Nephron (organoid): ENCODE results near the gene PCAT7.
A peak's percentile ranks its signal among the peaks of the same experiment; 100 is the strongest.
"Not testable (repeated sequence)": the region's sequence is repeated elsewhere in the genome, so short reads cannot be mapped to it uniquely, and the experiment has no call there.

Source experiments
- H3K27ac Mint-ChIP-seq, 3 experiments: 2 replicates each; pipeline ENCODE4 v1.8.0; 2020; ENCODE audit warnings: mixed read lengths in 3 of 3, mild to moderate bottlenecking in 2 of 3, moderate library complexity in 1 of 3
- H3K27me3 Mint-ChIP-seq: 2 replicates; pipeline ENCODE4 v1.8.0; 2021; ENCODE audit warnings: low read depth, mild to moderate bottlenecking, moderate library complexity, mixed read lengths
- H3K36me3 Mint-ChIP-seq: 2 replicates; pipeline ENCODE4 v1.8.0; 2020; ENCODE audit warnings: low read depth, mixed read lengths
- H3K4me1 Mint-ChIP-seq: 2 replicates; pipeline ENCODE4 v1.8.0; 2020; ENCODE audit warnings: mixed read lengths
- H3K4me3 Mint-ChIP-seq, 3 experiments: 2 replicates each; pipeline ENCODE4 v1.8.0; 2020; ENCODE audit warnings: mild to moderate bottlenecking in 3 of 3, mixed read lengths in 3 of 3, moderate library complexity in 2 of 3
- H3K9me3 Mint-ChIP-seq: 2 replicates; pipeline ENCODE4 v1.8.0; 2020; ENCODE audit warnings: mixed read lengths
- TF ChIP-seq, protein P1 (sequence below), 3 experiments: fragments of 200-600 bp; sonication (generic); IDR thresholded peaks; one replicate each; pipeline ENCODE4 v1.5.0; 2021; ENCODE audit warnings: antibody characterized with exemption in 3 of 3; ENCODE audit not compliant: unreplicated experiment in 3 of 3

The PCAT7 gene

GRCh38 chr9:94554078-94554438 is 825 bp upstream of the PCAT7 start:
- Mint-ChIP-seq H3K27me3 (no peaks in the 10 kb centered on the region), H3K9me3 (no peaks in the 10 kb centered on the region), H3K4me1 (peaks cover 25% of the 10 kb centered on the region), H3K36me3 (peaks cover 16% of the 10 kb centered on the region), H3K27ac (no peak overlapping the region), H3K4me3 (no peak overlapping the region)
- TF ChIP-seq, protein P1, sequence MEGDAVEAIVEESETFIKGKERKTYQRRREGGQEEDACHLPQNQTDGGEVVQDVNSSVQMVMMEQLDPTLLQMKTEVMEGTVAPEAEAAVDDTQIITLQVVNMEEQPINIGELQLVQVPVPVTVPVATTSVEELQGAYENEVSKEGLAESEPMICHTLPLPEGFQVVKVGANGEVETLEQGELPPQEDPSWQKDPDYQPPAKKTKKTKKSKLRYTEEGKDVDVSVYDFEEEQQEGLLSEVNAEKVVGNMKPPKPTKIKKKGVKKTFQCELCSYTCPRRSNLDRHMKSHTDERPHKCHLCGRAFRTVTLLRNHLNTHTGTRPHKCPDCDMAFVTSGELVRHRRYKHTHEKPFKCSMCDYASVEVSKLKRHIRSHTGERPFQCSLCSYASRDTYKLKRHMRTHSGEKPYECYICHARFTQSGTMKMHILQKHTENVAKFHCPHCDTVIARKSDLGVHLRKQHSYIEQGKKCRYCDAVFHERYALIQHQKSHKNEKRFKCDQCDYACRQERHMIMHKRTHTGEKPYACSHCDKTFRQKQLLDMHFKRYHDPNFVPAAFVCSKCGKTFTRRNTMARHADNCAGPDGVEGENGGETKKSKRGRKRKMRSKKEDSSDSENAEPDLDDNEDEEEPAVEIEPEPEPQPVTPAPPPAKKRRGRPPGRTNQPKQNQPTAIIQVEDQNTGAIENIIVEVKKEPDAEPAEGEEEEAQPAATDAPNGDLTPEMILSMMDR (IDR thresholded peaks at IDR 0.05; ENCODE audit: unreplicated experiment in 3 of 3) = no peak

- TF ChIP-seq, protein P1 (IDR thresholded peaks at IDR 0.05; ENCODE audit: unreplicated experiment in 3 of 3) = no peak
- Mint-ChIP-seq H3K27ac (no peak overlapping the region), H3K9me3 (no peaks in the 10 kb centered on the region), H3K4me1 (peaks cover 23% of the 10 kb centered on the region), H3K36me3 (peaks cover 12% of the 10 kb centered on the region), H3K4me3 (peak overlapping the region in 1 of 3 experiments; percentile 42), H3K27me3 (no peaks in the 10 kb centered on the region)
Observed at GRCh38 chr9:94557376-94557775, 2.5 kb downstream of the PCAT7 start.

GRCh38 chr9:94560237-94560636 is 5.4 kb downstream of the PCAT7 start:
- Mint-ChIP-seq H3K36me3 (peaks cover 31% of the 10 kb centered on the region), H3K27ac (no peak overlapping the region), H3K4me3 (no peak overlapping the region), H3K9me3 (no peaks in the 10 kb centered on the region), H3K27me3 (no peaks in the 10 kb centered on the region), H3K4me1 (peaks cover 15% of the 10 kb centered on the region)
- TF ChIP-seq, protein P1 (IDR thresholded peaks at IDR 0.05; ENCODE audit: unreplicated experiment in 3 of 3) = no peak

- peaks cover 35% of the 10 kb centered on the region for H3K36me3 Mint-ChIP-seq
- H3K27ac Mint-ChIP-seq = no peak overlapping the region
- no peaks in the 10 kb centered on the region for H3K9me3 Mint-ChIP-seq
- H3K4me3 Mint-ChIP-seq = no peak overlapping the region
- H3K4me1 Mint-ChIP-seq = no peaks in the 10 kb centered on the region
- H3K27me3 Mint-ChIP-seq = no peaks in the 10 kb centered on the region
- TF ChIP-seq, protein P1 (IDR thresholded peaks at IDR 0.05; ENCODE audit: unreplicated experiment in 3 of 3) = no peak
Observed at GRCh38 chr9:94563548-94563947, 8.7 kb downstream of the PCAT7 start.

DNA sequence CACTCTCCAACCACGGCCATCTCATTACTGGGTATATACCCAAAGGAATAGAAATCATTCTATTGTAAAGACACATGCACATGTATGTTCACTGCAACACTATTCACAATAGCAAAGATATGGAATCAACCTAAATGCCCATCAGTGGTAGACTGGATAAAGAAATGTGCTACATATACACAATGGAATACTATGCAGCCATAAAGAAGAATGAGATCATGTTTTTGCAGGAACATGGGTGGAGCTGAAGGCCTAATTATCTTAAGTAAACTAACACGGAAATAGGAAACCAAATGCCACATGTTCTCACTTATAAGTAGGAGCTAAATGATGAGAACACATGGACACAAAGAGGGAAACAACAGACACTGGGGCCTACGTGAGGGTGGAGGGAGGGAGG is 9.4 kb downstream of the PCAT7 start:
- not testable (repeated sequence) for H3K9me3 Mint-ChIP-seq, H3K27me3 Mint-ChIP-seq, H3K4me3 Mint-ChIP-seq, H3K27ac Mint-ChIP-seq, H3K4me1 Mint-ChIP-seq
- H3K36me3 Mint-ChIP-seq = peaks cover 35% of the 10 kb centered on the region

GRCh38 chr9:94566550-94566949 is 11.7 kb downstream of the PCAT7 start:
- peaks cover 33% of the 10 kb centered on the region for H3K36me3 Mint-ChIP-seq
- H3K4me3 Mint-ChIP-seq = no peak overlapping the region
- TF ChIP-seq, protein P1 (IDR thresholded peaks at IDR 0.05; ENCODE audit: unreplicated experiment in 3 of 3) = no peak
- H3K27ac Mint-ChIP-seq = no peak overlapping the region
- H3K4me1 Mint-ChIP-seq = no peaks in the 10 kb centered on the region
- H3K27me3 Mint-ChIP-seq = no peaks in the 10 kb centered on the region
- no peaks in the 10 kb centered on the region for H3K9me3 Mint-ChIP-seq
